DND-41 (cell line): ENCODE measurements around the gene TMIGD2.

Source experiments
- ATAC-seq: fragments of 200-7000 bp; cut with Tn5 transposase; 3 replicates; pipeline ENCODE4 v1.9.1; 2021; ENCODE audit warnings: low read depth; ENCODE audit not compliant: insufficient read depth
- DNase-seq: peaks from one replicate; pipeline ENCODE4 v3.0.0-alpha.2; 2020
- H2AFZ ChIP-seq: 2 replicates; pipeline ENCODE4 v1.6.0; 2012; ENCODE audit warnings: low read depth, low read length
- H3K27ac ChIP-seq: 2 replicates; pipeline ENCODE4 v1.5.1; 2012; ENCODE audit warnings: low read length, inconsistent platforms
- H3K27me3 ChIP-seq: fragments of 200-600 bp; sonication (generic); 2 replicates; pipeline ENCODE4 v1.6.0; 2012; ENCODE audit warnings: low read length, mild to moderate bottlenecking, inconsistent platforms; ENCODE audit not compliant: insufficient read depth, poor library complexity
- H3K36me3 ChIP-seq: 2 replicates; pipeline ENCODE4 v1.5.1; 2012; ENCODE audit warnings: low read length, inconsistent platforms; ENCODE audit not compliant: insufficient read depth
- H3K4me1 ChIP-seq: 2 replicates; pipeline ENCODE4 v1.5.1; 2012; ENCODE audit warnings: mild to moderate bottlenecking, low read length; ENCODE audit not compliant: insufficient read depth
- H3K4me2 ChIP-seq: 2 replicates; pipeline ENCODE4 v1.6.0; 2012; ENCODE audit warnings: mild to moderate bottlenecking, moderate library complexity, low read length, inconsistent platforms; ENCODE audit not compliant: insufficient read depth
- H3K4me3 ChIP-seq, 2 experiments: fragments of 200-600 bp in 1 of 2; shearing (Covaris generic) in 1 of 2; 2 replicates each; pipeline ENCODE4 v1.5.1; 2012 to 2016; ENCODE audit warnings: inconsistent platforms in 2 of 2, low read length in 2 of 2, mild to moderate bottlenecking in 2 of 2, low read depth in 1 of 2, moderate library complexity in 1 of 2
- H3K79me2 ChIP-seq: 2 replicates; pipeline ENCODE4 v1.6.0; 2012; ENCODE audit warnings: low read length, inconsistent platforms; ENCODE audit not compliant: insufficient read depth
- H3K9ac ChIP-seq: 2 replicates; pipeline ENCODE4 v1.6.0; 2012; ENCODE audit warnings: low read depth, mild to moderate bottlenecking, inconsistent platforms, low read length, moderate library complexity
- H3K9me3 ChIP-seq: 2 replicates; pipeline ENCODE4 v1.5.1; 2012; ENCODE audit warnings: low read length, moderate library complexity, mild to moderate bottlenecking, inconsistent platforms; ENCODE audit not compliant: insufficient read depth, severe bottlenecking
- H4K20me1 ChIP-seq: 2 replicates; pipeline ENCODE4 v1.6.0; 2012; ENCODE audit warnings: low read length; ENCODE audit not compliant: insufficient read depth
- CTCF ChIP-seq: IDR thresholded peaks from 2 replicates; pipeline ENCODE4 v1.5.1; 2012; ENCODE audit warnings: borderline replicate concordance, low read length, moderate library complexity, mild to moderate bottlenecking; ENCODE audit not compliant: poor library complexity, severe bottlenecking; ENCODE audit errors: extremely low read depth
- EZH2 ChIP-seq: IDR thresholded peaks from 3 replicates; pipeline ENCODE4 v1.6.1; 2012; ENCODE audit warnings: borderline replicate concordance, low read depth, mild to moderate bottlenecking, moderate library complexity, low read length, inconsistent platforms; ENCODE audit not compliant: severe bottlenecking

TMIGD2 gene

GRCh38 chr19:4305659-4306058 lies 3.5 kb upstream of the TMIGD2 start:
- Histone ChIP-seq H3K79me2 (no peaks in the 10 kb centered on the region), H4K20me1 (no peaks in the 10 kb centered on the region), H3K9me3 (no peaks in the 10 kb centered on the region), H3K36me3 (no peaks in the 10 kb centered on the region), H3K9ac (no peak overlapping the region), H2AFZ (no peak overlapping the region), H3K27ac (no peak overlapping the region), H3K4me3 (no peak overlapping the region), H3K4me2 (no peak overlapping the region), H3K4me1 (peaks cover 23% of the 10 kb centered on the region), H3K27me3 (no peaks in the 10 kb centered on the region)
- DNase-seq (no peak), ATAC-seq (no peak)
- no peak for TF ChIP-seq CTCF

GRCh38 chr19:4305257-4305612 lies 3.0 kb upstream of the TMIGD2 start:
- no peaks in the 10 kb centered on the region for H3K27me3 ChIP-seq
- H2AFZ ChIP-seq: no peak overlapping the region
- H3K4me2 ChIP-seq: no peak overlapping the region
- no peaks in the 10 kb centered on the region for H4K20me1 ChIP-seq
- DNase-seq: no peak
- TF ChIP-seq EZH2 (no peak), CTCF (no peak)
- H3K9ac ChIP-seq: no peak overlapping the region
- H3K79me2 ChIP-seq: no peaks in the 10 kb centered on the region
- H3K4me1 ChIP-seq: peaks cover 23% of the 10 kb centered on the region
- H3K36me3 ChIP-seq: no peaks in the 10 kb centered on the region
- H3K9me3 ChIP-seq: no peaks in the 10 kb centered on the region
- no peak overlapping the region for H3K4me3 ChIP-seq
- no peak overlapping the region for H3K27ac ChIP-seq
- no peak for ATAC-seq

GRCh38 chr19:4304538-4305256 lies 2.5 kb upstream of the TMIGD2 start, which contains the start of gene FSD1:
TSS of gene FSD1 (plus strand) at chr19:4304598. CDS start at chr19:4304747, 149 bp downstream.
- Histone ChIP-seq H2AFZ (peak within 1 kb of the TSS; percentile 56; the same call in 1 of the 2 replicates), H3K27me3 (no peaks in the 10 kb centered on the region)

More at GRCh38 chr19:4304538-4305256, 2.5 kb upstream of the TMIGD2 start, which contains the start of gene FSD1:
- Histone ChIP-seq H3K36me3 (no peaks in the 10 kb centered on the region), H3K4me1 (peaks cover 23% of the 10 kb centered on the region), H3K9ac (peak within 1 kb of the TSS; percentile 24), H3K27ac (no peak within 1 kb of the TSS), H3K79me2 (no peaks in the 10 kb centered on the region), H3K4me2 (peak within 1 kb of the TSS; percentile 59), H3K9me3 (no peaks in the 10 kb centered on the region), H3K4me3 (peak within 1 kb of the TSS in 1 of 2 experiments; percentile 45; a peak in 2 of 4 replicates), H4K20me1 (no peaks in the 10 kb centered on the region)
- DNase-seq (peak; percentile 67), ATAC-seq (peak; percentile 85)
- TF ChIP-seq EZH2: no peak
- TF ChIP-seq CTCF: no peak
